Natural killer cell (primary cell): ENCODE data around the gene UNC13C. TPM values are rescaled to one million over a fixed set of nuclear protein-coding genes. Genes with fewer than 3 reads are reported as not detected.

Experiments
- ATAC-seq, 3 donors: fragments of 150-1000 bp in 2 of 3; fragments of 200-7000 bp in 1 of 3; cut with Tn5 transposase; 1 replicate in 1 of 3; 2 replicates in 2 of 3; pipeline ENCODE4 v1.10.0; 2021; ENCODE audit warnings: mild to moderate bottlenecking in 2 of 3, moderate library complexity in 2 of 3
- DNase-seq, 2 donors: peaks; one replicate each; pipeline versions ENCODE4 v3.0.0 to v3.0.0-alpha.2; 2013 to 2021; ENCODE audit warnings: mixed read lengths in 1 of 2
- H3K27ac ChIP-seq: one replicate; pipeline ENCODE4 v1.5.1; 2013; ENCODE audit warnings: mild to moderate bottlenecking, low read length
- H3K27me3 ChIP-seq: one replicate; pipeline ENCODE4 v1.6.1; 2013; ENCODE audit warnings: low read length; ENCODE audit not compliant: control insufficient read depth, insufficient read depth
- H3K36me3 ChIP-seq: one replicate; pipeline ENCODE4 v1.6.1; 2013; ENCODE audit warnings: low read length; ENCODE audit not compliant: control insufficient read depth, insufficient read depth
- H3K4me1 ChIP-seq: one replicate; pipeline ENCODE4 v1.6.1; 2013; ENCODE audit warnings: low read length; ENCODE audit not compliant: control insufficient read depth, insufficient read depth
- H3K4me3 ChIP-seq: one replicate; pipeline ENCODE4 v1.5.1; 2013; ENCODE audit warnings: low read length
- H3K9me3 ChIP-seq: one replicate; pipeline ENCODE4 v1.6.1; 2013; ENCODE audit warnings: low read length; ENCODE audit not compliant: control insufficient read depth, insufficient read depth
- H3K27ac Mint-ChIP-seq, 2 donors: one replicate each; pipeline ENCODE4 v1.8.0; 2022; ENCODE audit warnings: mild to moderate bottlenecking in 2 of 2, mixed read lengths in 2 of 2, moderate library complexity in 1 of 2
- H3K27me3 Mint-ChIP-seq, 2 donors: one replicate each; pipeline ENCODE4 v1.8.0; 2022; ENCODE audit warnings: low read depth in 2 of 2, mixed read lengths in 2 of 2
- H3K36me3 Mint-ChIP-seq: one replicate; pipeline ENCODE4 v1.8.0; 2022; ENCODE audit warnings: mixed read lengths
- H3K4me1 Mint-ChIP-seq, 2 donors: one replicate each; pipeline ENCODE4 v1.8.0; 2022; ENCODE audit warnings: mixed read lengths in 2 of 2
- H3K4me3 Mint-ChIP-seq: one replicate; pipeline ENCODE4 v1.8.0; 2022; ENCODE audit warnings: mild to moderate bottlenecking, moderate library complexity, mixed read lengths
- H3K9me3 Mint-ChIP-seq, 2 donors: one replicate each; pipeline ENCODE4 v1.8.0; 2022; ENCODE audit warnings: mixed read lengths in 2 of 2
- WGBS: methylation state at CpG from one replicate; pipeline ENCODE4 v1.1.7; 2013; ENCODE audit warnings: missing lambda C conversion rate; ENCODE audit not compliant: insufficient coverage; 5-methylcytosine and 5-hydroxymethylcytosine counted together
- intact Hi-C: fragments of 100-400 bp; cut with micrococcal nuclease; formaldehyde crosslinking; loops from one replicate; pipeline ENCODE4 v1.14.2; 2022
- total RNA-seq, 4 donors: library from RNA; stranded (reverse); fragments of 120-200 nt in 1 of 4; gene quantifications; one replicate each; pipeline versions ENCODE4 v1.2.3 to v1.2.4, GENCODE V29; 2013 to 2022
- TF ChIP-seq, protein P1 (sequence below): fragments of 200-600 bp; IDR thresholded peaks from one replicate; pipeline ENCODE4 v1.8.0; 2022; ENCODE audit warnings: antibody characterized with exemption

Gene UNC13C
- total RNA-seq, 3 donors from 2014 or later (not counting 1 experiment from before 2014, with no cell fraction given): not detected

DNA sequence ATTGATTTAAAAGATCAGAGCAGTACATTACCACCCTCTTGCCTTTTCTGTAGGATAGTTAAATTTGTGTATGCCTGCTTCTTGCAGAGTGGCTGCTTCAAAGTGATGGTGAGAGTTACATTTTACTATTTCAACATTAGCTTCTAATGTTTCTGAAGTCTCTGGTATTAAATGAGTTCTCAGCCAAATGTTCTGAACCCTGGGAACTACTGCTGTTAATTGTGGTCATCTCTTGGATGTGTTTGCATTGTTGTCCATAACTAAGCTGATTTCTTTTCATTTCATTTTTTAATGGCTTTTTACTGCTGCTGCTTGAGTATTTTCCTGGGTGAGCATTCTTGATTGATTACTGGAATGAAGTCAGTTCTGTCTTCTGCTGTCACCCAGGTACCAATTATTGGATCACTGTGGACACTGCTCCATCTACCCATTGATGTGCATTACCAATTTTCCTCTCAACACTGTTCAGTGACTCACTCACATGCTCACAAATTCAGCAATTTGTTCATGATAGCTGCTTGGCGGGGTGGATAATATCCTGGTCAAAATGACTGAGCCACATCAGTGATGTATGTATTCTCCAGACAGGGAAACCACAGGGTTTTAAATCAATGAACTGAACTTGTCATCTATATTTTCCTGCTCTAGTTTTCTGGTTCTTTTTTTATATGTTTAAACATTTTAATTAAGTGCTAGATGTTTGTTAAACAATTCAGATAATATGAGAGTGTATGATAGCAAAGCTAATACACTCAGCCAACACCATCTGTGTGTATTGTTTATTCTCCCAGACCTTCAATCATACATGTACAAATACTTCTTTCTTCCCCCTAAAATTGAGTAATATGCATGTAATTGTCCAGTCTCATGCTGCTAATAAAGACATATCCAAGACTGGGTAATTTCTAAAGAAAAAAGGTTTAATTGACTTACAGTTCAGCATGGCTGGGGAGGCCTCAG is 630.9 kb downstream of the UNC13C start:
- H3K9me3 Mint-ChIP-seq: no peaks in the 10 kb centered on the region
- Histone ChIP-seq H3K4me1 (no peaks in the 10 kb centered on the region), H3K4me3 (no peak overlapping the region), H3K36me3 (no peaks in the 10 kb centered on the region), H3K27me3 (no peaks in the 10 kb centered on the region), H3K9me3 (no peaks in the 10 kb centered on the region), H3K27ac (no peak overlapping the region)
- H3K27me3 Mint-ChIP-seq: peaks cover 0 to 2% of the 10 kb centered on the region in 2 donors
- intact Hi-C loops: no loop called here
- H3K27ac Mint-ChIP-seq: no peak overlapping the region
- no peaks in the 10 kb centered on the region for H3K36me3 Mint-ChIP-seq
- TF ChIP-seq, protein P1, sequence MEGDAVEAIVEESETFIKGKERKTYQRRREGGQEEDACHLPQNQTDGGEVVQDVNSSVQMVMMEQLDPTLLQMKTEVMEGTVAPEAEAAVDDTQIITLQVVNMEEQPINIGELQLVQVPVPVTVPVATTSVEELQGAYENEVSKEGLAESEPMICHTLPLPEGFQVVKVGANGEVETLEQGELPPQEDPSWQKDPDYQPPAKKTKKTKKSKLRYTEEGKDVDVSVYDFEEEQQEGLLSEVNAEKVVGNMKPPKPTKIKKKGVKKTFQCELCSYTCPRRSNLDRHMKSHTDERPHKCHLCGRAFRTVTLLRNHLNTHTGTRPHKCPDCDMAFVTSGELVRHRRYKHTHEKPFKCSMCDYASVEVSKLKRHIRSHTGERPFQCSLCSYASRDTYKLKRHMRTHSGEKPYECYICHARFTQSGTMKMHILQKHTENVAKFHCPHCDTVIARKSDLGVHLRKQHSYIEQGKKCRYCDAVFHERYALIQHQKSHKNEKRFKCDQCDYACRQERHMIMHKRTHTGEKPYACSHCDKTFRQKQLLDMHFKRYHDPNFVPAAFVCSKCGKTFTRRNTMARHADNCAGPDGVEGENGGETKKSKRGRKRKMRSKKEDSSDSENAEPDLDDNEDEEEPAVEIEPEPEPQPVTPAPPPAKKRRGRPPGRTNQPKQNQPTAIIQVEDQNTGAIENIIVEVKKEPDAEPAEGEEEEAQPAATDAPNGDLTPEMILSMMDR: no peak
- WGBS: 57% methylated on average over 1 of the region's 1 CpG
- DNase-seq (no peak), ATAC-seq (no peak)
- no peak overlapping the region for H3K4me3 Mint-ChIP-seq
- no peaks in the 10 kb centered on the region for H3K4me1 Mint-ChIP-seq

DNA sequence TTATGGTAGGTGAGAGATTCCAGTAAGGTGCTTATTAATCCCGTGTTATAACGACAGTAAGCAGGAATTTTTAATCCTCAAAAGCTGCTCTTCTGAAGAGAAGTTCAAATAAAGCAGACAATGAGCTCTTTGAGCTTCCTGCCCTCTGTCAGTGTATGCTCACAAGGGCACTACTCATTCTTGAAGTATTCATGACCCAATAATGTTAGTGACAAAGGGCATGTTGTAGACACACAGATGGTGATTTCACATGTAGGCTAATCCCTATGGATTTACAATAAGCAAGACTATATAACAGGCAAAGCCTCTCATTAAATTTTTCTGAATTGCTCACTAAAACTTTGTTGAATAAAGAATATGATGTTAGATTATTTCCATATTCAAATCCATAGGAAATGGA is 639.9 kb downstream of the UNC13C start:
- Mint-ChIP-seq H3K36me3 (no peaks in the 10 kb centered on the region), H3K27me3 (no peaks in the 10 kb centered on the region), H3K27ac (no peak overlapping the region), H3K9me3 (no peaks in the 10 kb centered on the region), H3K4me1 (no peaks in the 10 kb centered on the region), H3K4me3 (no peak overlapping the region)
- no peak for ATAC-seq
- DNase-seq: no peak
- Histone ChIP-seq H3K4me3 (no peak overlapping the region), H3K4me1 (no peaks in the 10 kb centered on the region), H3K9me3 (no peaks in the 10 kb centered on the region), H3K36me3 (no peaks in the 10 kb centered on the region), H3K27ac (no peak overlapping the region), H3K27me3 (no peaks in the 10 kb centered on the region)
- TF ChIP-seq, protein P1: no peak
- intact Hi-C loops: loop anchor here (10.0 kb wide), 1 partner anchor 57 kb away; no protein-coding TSS in a partner anchor
- 91% methylated on average over 2 of the region's 2 CpGs for WGBS

GRCh38 chr15:54619180-54619579 is 640.9 kb downstream of the UNC13C start:
- peaks cover 3% of the 10 kb centered on the region for H3K36me3 Mint-ChIP-seq
- 84% methylated on average over 3 of the region's 3 CpGs for WGBS
- H3K27me3 Mint-ChIP-seq: no peaks in the 10 kb centered on the region
- H3K4me1 ChIP-seq: no peaks in the 10 kb centered on the region
- H3K36me3 ChIP-seq: no peaks in the 10 kb centered on the region
- H3K9me3 Mint-ChIP-seq: no peaks in the 10 kb centered on the region
- no peak overlapping the region for H3K27ac ChIP-seq
- intact Hi-C loops: loop anchor here (10.0 kb wide), 1 partner anchor 56 kb away; no protein-coding TSS in a partner anchor
- ATAC-seq (no peak), DNase-seq (no peak)
- H3K4me3 ChIP-seq: no peak overlapping the region
- no peaks in the 10 kb centered on the region for H3K9me3 ChIP-seq
- no peak overlapping the region for H3K27ac Mint-ChIP-seq
- no peaks in the 10 kb centered on the region for H3K27me3 ChIP-seq
- H3K4me1 Mint-ChIP-seq: no peaks in the 10 kb centered on the region
- H3K4me3 Mint-ChIP-seq: no peak overlapping the region
- TF ChIP-seq, protein P1: no peak
